ENCODE measurements around the gene BCL3.
A peak's percentile ranks its signal among the peaks of the same experiment; 100 is the strongest.

Gene BCL3

DNA sequence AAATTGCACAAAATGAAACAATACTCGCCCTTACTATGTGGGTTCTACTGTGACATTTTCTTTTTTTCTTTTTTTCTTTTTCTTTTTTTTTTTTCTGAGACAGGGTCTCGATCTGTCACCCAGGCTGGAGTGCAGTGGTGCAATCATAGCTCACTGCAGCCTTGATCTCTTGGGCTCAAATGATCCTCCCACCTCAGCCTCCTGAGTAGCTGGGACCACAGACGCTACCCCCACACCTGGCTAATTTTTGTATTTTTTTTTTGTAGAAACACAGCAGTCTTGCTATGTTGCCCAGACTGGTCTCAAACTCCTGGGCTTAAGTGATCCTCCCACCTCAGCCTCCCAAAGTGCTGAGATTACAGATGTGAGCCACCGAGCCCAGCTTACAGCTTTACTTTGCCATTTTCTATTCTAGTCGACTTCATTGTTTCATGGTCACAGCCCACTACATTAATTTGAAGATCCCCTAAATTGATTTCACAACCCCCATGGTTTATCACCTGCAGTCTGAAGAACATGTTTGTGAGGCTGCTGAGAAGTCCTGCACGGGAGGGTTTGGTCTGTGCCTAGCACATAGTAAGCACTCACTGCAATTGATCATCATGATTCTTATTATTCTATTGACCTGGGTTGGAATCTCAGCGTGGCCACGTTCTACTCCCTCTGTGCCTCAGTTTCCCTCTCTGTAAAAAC is 3.8 kb downstream of the BCL3 start:
- peak overlapping the region; percentile 95 for H3K9ac ChIP-seq (ENCODE audit: low read length)
- no peak overlapping the region for H2AFZ ChIP-seq (ENCODE audit: low read depth, low read length)
- no peak for TF ChIP-seq EZH2phosphoT487 (IDR thresholded peaks at IDR 0.05; ENCODE audit: low read depth)
- TF ChIP-seq, protein P1, sequence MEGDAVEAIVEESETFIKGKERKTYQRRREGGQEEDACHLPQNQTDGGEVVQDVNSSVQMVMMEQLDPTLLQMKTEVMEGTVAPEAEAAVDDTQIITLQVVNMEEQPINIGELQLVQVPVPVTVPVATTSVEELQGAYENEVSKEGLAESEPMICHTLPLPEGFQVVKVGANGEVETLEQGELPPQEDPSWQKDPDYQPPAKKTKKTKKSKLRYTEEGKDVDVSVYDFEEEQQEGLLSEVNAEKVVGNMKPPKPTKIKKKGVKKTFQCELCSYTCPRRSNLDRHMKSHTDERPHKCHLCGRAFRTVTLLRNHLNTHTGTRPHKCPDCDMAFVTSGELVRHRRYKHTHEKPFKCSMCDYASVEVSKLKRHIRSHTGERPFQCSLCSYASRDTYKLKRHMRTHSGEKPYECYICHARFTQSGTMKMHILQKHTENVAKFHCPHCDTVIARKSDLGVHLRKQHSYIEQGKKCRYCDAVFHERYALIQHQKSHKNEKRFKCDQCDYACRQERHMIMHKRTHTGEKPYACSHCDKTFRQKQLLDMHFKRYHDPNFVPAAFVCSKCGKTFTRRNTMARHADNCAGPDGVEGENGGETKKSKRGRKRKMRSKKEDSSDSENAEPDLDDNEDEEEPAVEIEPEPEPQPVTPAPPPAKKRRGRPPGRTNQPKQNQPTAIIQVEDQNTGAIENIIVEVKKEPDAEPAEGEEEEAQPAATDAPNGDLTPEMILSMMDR (IDR thresholded peaks at IDR 0.05; ENCODE audit: low read depth, low read length), result no peak
- peaks cover 75% of the 10 kb centered on the region for H3K79me2 ChIP-seq (ENCODE audit: low read length)
- H3K36me3 ChIP-seq (replicated peaks; ENCODE audit: low read depth, low read length), result peaks cover 62% of the 10 kb centered on the region
- peak overlapping the region; percentile 85 for H3K4me3 ChIP-seq (ENCODE audit: low read length)
- peaks cover 9% of the 10 kb centered on the region; the same call in 1 of the 2 replicates for H4K20me1 ChIP-seq (ENCODE audit: insufficient read depth, low read length)
- H3K4me1 ChIP-seq (ENCODE audit: low read length), result peaks cover 60% of the 10 kb centered on the region
- H3K27ac ChIP-seq (ENCODE audit: low read length), result peak overlapping the region; percentile 97
- no peaks in the 10 kb centered on the region for H3K9me3 ChIP-seq (ENCODE audit: insufficient read depth, low read length)
- H3K4me2 ChIP-seq (ENCODE audit: low read length), result peak overlapping the region; percentile 98
- no peaks in the 10 kb centered on the region for H3K27me3 ChIP-seq (ENCODE audit: low read depth, low read length)

DNA sequence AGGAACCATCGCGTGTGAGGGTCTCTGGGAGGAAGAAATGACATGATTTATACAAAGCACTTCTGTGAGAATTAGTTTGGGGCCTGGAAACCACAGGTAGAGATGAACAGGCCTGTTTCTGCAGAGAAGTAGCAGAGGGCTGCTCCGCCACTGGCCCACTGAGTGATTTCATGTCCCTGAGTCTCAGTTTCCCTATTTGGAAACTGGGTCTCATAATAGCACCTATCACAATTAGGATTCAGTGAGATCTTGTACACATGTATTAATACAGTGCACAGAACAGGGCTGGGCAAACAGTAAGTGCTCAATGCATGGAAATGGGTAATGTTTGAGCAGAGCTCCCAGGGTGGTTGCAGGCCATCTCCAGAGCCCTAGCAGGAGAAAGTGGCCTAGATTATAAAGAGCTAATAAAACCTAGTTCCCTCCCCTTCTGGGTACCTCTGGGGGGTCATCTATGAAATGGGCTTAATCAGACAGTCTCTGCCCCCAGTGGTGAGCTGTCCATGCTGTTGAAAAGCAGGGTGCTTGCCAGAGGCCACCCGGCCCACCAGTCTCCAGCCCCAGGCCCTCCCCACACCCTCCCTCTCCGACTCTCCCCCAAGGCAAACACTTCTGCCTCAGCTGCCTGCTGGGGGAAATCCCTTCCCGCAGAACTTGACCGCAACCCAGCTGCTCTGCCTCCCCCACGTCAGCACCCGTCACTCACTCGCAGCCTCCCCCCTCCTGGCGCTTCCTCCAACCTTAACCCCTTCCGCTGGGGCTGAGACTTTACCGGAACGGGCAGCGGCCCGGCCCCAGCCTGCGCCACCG is 4.5 kb downstream of the BCL3 start:
- Histone ChIP-seq H3K27ac (ENCODE audit: low read length) (peak overlapping the region; percentile 97), H3K36me3 (replicated peaks; ENCODE audit: low read depth, low read length) (peaks cover 68% of the 10 kb centered on the region), H3K4me3 (ENCODE audit: low read length) (peak overlapping the region; percentile 91), H3K79me2 (ENCODE audit: low read length) (peaks cover 71% of the 10 kb centered on the region), H3K4me2 (ENCODE audit: low read length) (peak overlapping the region; percentile 100), H3K9me3 (ENCODE audit: insufficient read depth, low read length) (no peaks in the 10 kb centered on the region), H3K9ac (ENCODE audit: low read length) (peak overlapping the region; percentile 100), H3K4me1 (ENCODE audit: low read length) (peaks cover 60% of the 10 kb centered on the region), H2AFZ (ENCODE audit: low read depth, low read length) (no peak overlapping the region), H4K20me1 (ENCODE audit: insufficient read depth, low read length) (peaks cover 9% of the 10 kb centered on the region; the same call in 1 of the 2 replicates), H3K27me3 (ENCODE audit: low read depth, low read length) (no peaks in the 10 kb centered on the region)
- TF ChIP-seq EZH2phosphoT487 (IDR thresholded peaks at IDR 0.05; ENCODE audit: low read depth), result 0 out of 2 replicates have a peak, but pooled peaks have one; percentile 33
- TF ChIP-seq, protein P1 (IDR thresholded peaks at IDR 0.05; ENCODE audit: low read depth, low read length), result no peak

DNA sequence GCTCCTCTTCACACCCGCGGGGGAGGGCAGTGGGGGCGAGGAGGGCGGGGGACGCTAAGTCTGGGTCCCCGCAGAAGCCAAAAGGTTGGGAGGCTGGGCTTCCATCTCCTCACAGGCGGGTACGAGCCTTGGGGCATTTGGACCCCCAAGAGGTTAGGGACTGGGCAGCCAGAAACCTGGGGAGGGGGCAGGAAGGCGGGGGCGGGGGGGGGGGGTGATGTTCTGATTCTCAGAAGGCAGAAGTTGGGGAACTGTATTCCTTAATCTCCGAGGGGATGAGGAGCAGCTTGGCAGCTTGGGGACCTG is 5.1 kb downstream of the BCL3 start:
- peaks cover 60% of the 10 kb centered on the region for H3K4me1 ChIP-seq (ENCODE audit: low read length)
- no peaks in the 10 kb centered on the region for H3K27me3 ChIP-seq (ENCODE audit: low read depth, low read length)
- peak overlapping the region; percentile 100 for H3K4me2 ChIP-seq (ENCODE audit: low read length)
- H3K36me3 ChIP-seq (replicated peaks; ENCODE audit: low read depth, low read length), result peaks cover 73% of the 10 kb centered on the region
- no peaks in the 10 kb centered on the region for H3K9me3 ChIP-seq (ENCODE audit: insufficient read depth, low read length)
- H3K9ac ChIP-seq (ENCODE audit: low read length), result peak overlapping the region; percentile 100
- H3K79me2 ChIP-seq (ENCODE audit: low read length), result peaks cover 69% of the 10 kb centered on the region
- H4K20me1 ChIP-seq (ENCODE audit: insufficient read depth, low read length), result peaks cover 9% of the 10 kb centered on the region; the same call in 1 of the 2 replicates
- H3K4me3 ChIP-seq (ENCODE audit: low read length), result peak overlapping the region; percentile 91
- no peak overlapping the region for H2AFZ ChIP-seq (ENCODE audit: low read depth, low read length)
- H3K27ac ChIP-seq (ENCODE audit: low read length), result peak overlapping the region; percentile 97
- TF ChIP-seq, protein P1 (IDR thresholded peaks at IDR 0.05; ENCODE audit: low read depth, low read length), result no peak
- no peak for TF ChIP-seq EZH2phosphoT487 (IDR thresholded peaks at IDR 0.05; ENCODE audit: low read depth)

Data from OCI-LY3 (cell line).